Effector memory CD4-positive, alpha-beta T cell (primary cell): ENCODE results near the gene HIRA.

ENCODE experiments used
- DNase-seq, 3 donors: peaks; one replicate each; pipeline ENCODE4 v3.0.0-alpha.2; 2020
- H3K27ac ChIP-seq: 2 replicates; pipeline ENCODE4 v1.7.0; 2013; ENCODE audit warnings: mild to moderate bottlenecking, low read length, moderate library complexity; ENCODE audit not compliant: insufficient read depth, poor library complexity, severe bottlenecking
- H3K27me3 ChIP-seq: replicated peaks from 2 replicates; pipeline ENCODE4 v1.7.0; 2013; ENCODE audit warnings: mild to moderate bottlenecking, low read length; ENCODE audit not compliant: insufficient read depth, control insufficient read depth, poor library complexity, severe bottlenecking
- H3K36me3 ChIP-seq: 2 replicates; pipeline ENCODE4 v1.7.0; 2013; ENCODE audit warnings: mild to moderate bottlenecking, low read length, moderate library complexity; ENCODE audit not compliant: control insufficient read depth, insufficient read depth
- H3K4me1 ChIP-seq: 2 replicates; pipeline ENCODE4 v1.7.0; 2013; ENCODE audit warnings: low read length, mild to moderate bottlenecking; ENCODE audit not compliant: control insufficient read depth, insufficient read depth, poor library complexity, severe bottlenecking
- H3K4me3 ChIP-seq: 2 replicates; pipeline ENCODE4 v1.7.0; 2013; ENCODE audit warnings: low read length, low read depth, mild to moderate bottlenecking; ENCODE audit not compliant: insufficient read depth, poor library complexity, severe bottlenecking
- H3K9me3 ChIP-seq: 2 replicates; pipeline ENCODE4 v1.7.0; 2013; ENCODE audit warnings: mild to moderate bottlenecking, low read length, moderate library complexity; ENCODE audit not compliant: control insufficient read depth

Gene HIRA

GRCh38 chr22:19358703-19359553, 72.6 kb downstream of the HIRA start:
- Histone ChIP-seq H3K36me3 (peaks cover 74% of the 10 kb centered on the region), H3K9me3 (no peaks in the 10 kb centered on the region), H3K27me3 (no peaks in the 10 kb centered on the region), H3K4me3 (no peak overlapping the region), H3K27ac (no peak overlapping the region), H3K4me1 (no peaks in the 10 kb centered on the region)
- no peak for DNase-seq

- H3K27me3 ChIP-seq = no peaks in the 10 kb centered on the region
- H3K4me1 ChIP-seq = no peaks in the 10 kb centered on the region
- H3K4me3 ChIP-seq = no peak overlapping the region
- H3K27ac ChIP-seq = no peak overlapping the region
- no peaks in the 10 kb centered on the region for H3K9me3 ChIP-seq
- H3K36me3 ChIP-seq = peaks cover 76% of the 10 kb centered on the region
- DNase-seq = no peak
Measured at GRCh38 chr22:19358195-19358594, 73.3 kb downstream of the HIRA start.

GRCh38 chr22:19357270-19358105, 74.0 kb downstream of the HIRA start:
- H3K27me3 ChIP-seq = no peaks in the 10 kb centered on the region
- no peak for DNase-seq
- no peak overlapping the region for H3K4me3 ChIP-seq
- no peak overlapping the region for H3K27ac ChIP-seq
- no peaks in the 10 kb centered on the region for H3K4me1 ChIP-seq
- peaks cover 83% of the 10 kb centered on the region for H3K36me3 ChIP-seq
- no peaks in the 10 kb centered on the region for H3K9me3 ChIP-seq

GRCh38 chr22:19356708-19357269, 74.7 kb downstream of the HIRA start:
- Histone ChIP-seq H3K4me1 (no peaks in the 10 kb centered on the region), H3K27me3 (no peaks in the 10 kb centered on the region), H3K4me3 (no peak overlapping the region), H3K9me3 (no peaks in the 10 kb centered on the region), H3K36me3 (peaks cover 90% of the 10 kb centered on the region), H3K27ac (no peak overlapping the region)
- no peak for DNase-seq

- Histone ChIP-seq H3K36me3 (peaks cover 89% of the 10 kb centered on the region), H3K27me3 (no peaks in the 10 kb centered on the region)
Measured at GRCh38 chr22:19355413-19356157, 75.9 kb downstream of the HIRA start.

GRCh38 chr22:19354201-19354600, 77.3 kb downstream of the HIRA start:
- no peaks in the 10 kb centered on the region for H3K4me1 ChIP-seq
- H3K36me3 ChIP-seq = peaks cover 85% of the 10 kb centered on the region
- H3K4me3 ChIP-seq = no peak overlapping the region
- no peaks in the 10 kb centered on the region for H3K27me3 ChIP-seq
- DNase-seq = no peak
- no peak overlapping the region for H3K27ac ChIP-seq
- H3K9me3 ChIP-seq = no peaks in the 10 kb centered on the region

More at GRCh38 chr22:19355413-19356157, 75.9 kb downstream of the HIRA start:
- Histone ChIP-seq H3K4me1 (no peaks in the 10 kb centered on the region), H3K4me3 (no peak overlapping the region), H3K27ac (no peak overlapping the region), H3K9me3 (no peaks in the 10 kb centered on the region)
- no peak for DNase-seq

- H3K27ac ChIP-seq = no peak overlapping the region
- no peaks in the 10 kb centered on the region for H3K4me1 ChIP-seq
- H3K9me3 ChIP-seq = no peaks in the 10 kb centered on the region
- DNase-seq = no peak
- no peaks in the 10 kb centered on the region for H3K27me3 ChIP-seq
- peaks cover 85% of the 10 kb centered on the region for H3K36me3 ChIP-seq
- H3K4me3 ChIP-seq = no peak overlapping the region
Measured at GRCh38 chr22:19353363-19354131, 78.0 kb downstream of the HIRA start.

- Histone ChIP-seq H3K36me3 (peaks cover 80% of the 10 kb centered on the region), H3K27ac (no peak overlapping the region), H3K27me3 (no peaks in the 10 kb centered on the region), H3K9me3 (no peaks in the 10 kb centered on the region), H3K4me3 (no peak overlapping the region), H3K4me1 (no peaks in the 10 kb centered on the region)
- DNase-seq = no peak
Measured at GRCh38 chr22:19352766-19353165, 78.8 kb downstream of the HIRA start.

GRCh38 chr22:19352217-19352616, 79.3 kb downstream of the HIRA start:
- no peak for DNase-seq
- H3K27me3 ChIP-seq = no peaks in the 10 kb centered on the region
- H3K4me1 ChIP-seq = no peaks in the 10 kb centered on the region
- H3K4me3 ChIP-seq = no peak overlapping the region
- no peaks in the 10 kb centered on the region for H3K9me3 ChIP-seq
- peaks cover 79% of the 10 kb centered on the region for H3K36me3 ChIP-seq
- no peak overlapping the region for H3K27ac ChIP-seq
